SK-N-SH treated with all-trans-retinoic acid at 6 μM for 48 hours (cell line): ENCODE measurements around the gene SEMA4D.

Source experiments
- ARNTL ChIP-seq: fragments of 450-650 bp; formaldehyde crosslinking; IDR thresholded peaks from 2 replicates; pipeline ENCODE4 v1.5.0; 2020; ENCODE audit warnings: low read depth, mild to moderate bottlenecking, moderate library complexity, borderline replicate concordance
- OSR1 ChIP-seq: fragments of 250-450 bp; sonication (Bioruptor Pico); IDR thresholded peaks from 2 replicates; pipeline ENCODE4 v1.8.0; 2022; ENCODE audit warnings: moderate library complexity, mild to moderate bottlenecking, inconsistent platforms
- TOX ChIP-seq: fragments of 250-450 bp; sonication (Bioruptor Pico); IDR thresholded peaks from 2 replicates; pipeline ENCODE4 v1.8.0; 2021; ENCODE audit warnings: mild to moderate bottlenecking, moderate library complexity, borderline replicate concordance
- TSHZ2 ChIP-seq: fragments of 250-450 bp; sonication (Bioruptor Pico); IDR thresholded peaks from 2 replicates; pipeline ENCODE4 v1.5.0; 2020; ENCODE audit warnings: mild to moderate bottlenecking, moderate library complexity
- ZFP30 ChIP-seq: fragments of 450-650 bp; formaldehyde crosslinking; IDR thresholded peaks from 2 replicates; pipeline ENCODE4 v1.5.0; 2022; ENCODE audit warnings: mild to moderate bottlenecking, moderate library complexity
- ZNF70 ChIP-seq: fragments of 450-650 bp; formaldehyde crosslinking; IDR thresholded peaks from 2 replicates; pipeline ENCODE4 v1.5.0; 2020; ENCODE audit warnings: mild to moderate bottlenecking, moderate library complexity
- TF ChIP-seq, protein P1 (sequence below): fragments of 250-450 bp; sonication (Bioruptor Pico); IDR thresholded peaks from 2 replicates; pipeline ENCODE4 v1.8.0; 2020; ENCODE audit warnings: mild to moderate bottlenecking, moderate library complexity, borderline replicate concordance

- TF ChIP-seq TOX (CRISPR knock-in tag) (no peak), ARNTL (CRISPR knock-in tag) (no peak), OSR1 (CRISPR knock-in tag) (no peak), ZFP30 (no peak), ZNF70 (CRISPR knock-in tag) (no peak), TSHZ2 (no peak)
- TF ChIP-seq, protein P1, sequence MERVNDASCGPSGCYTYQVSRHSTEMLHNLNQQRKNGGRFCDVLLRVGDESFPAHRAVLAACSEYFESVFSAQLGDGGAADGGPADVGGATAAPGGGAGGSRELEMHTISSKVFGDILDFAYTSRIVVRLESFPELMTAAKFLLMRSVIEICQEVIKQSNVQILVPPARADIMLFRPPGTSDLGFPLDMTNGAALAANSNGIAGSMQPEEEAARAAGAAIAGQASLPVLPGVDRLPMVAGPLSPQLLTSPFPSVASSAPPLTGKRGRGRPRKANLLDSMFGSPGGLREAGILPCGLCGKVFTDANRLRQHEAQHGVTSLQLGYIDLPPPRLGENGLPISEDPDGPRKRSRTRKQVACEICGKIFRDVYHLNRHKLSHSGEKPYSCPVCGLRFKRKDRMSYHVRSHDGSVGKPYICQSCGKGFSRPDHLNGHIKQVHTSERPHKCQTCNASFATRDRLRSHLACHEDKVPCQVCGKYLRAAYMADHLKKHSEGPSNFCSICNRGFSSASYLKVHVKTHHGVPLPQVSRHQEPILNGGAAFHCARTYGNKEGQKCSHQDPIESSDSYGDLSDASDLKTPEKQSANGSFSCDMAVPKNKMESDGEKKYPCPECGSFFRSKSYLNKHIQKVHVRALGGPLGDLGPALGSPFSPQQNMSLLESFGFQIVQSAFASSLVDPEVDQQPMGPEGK (CRISPR knock-in tag): no peak
These were observed 26.0 kb upstream of the SEMA4D start for GRCh38 chr9:89523948-89524347.
